A204.1 (cell line): ENCODE results near the gene NIM1K.
"Not testable (repeated sequence)": the region's sequence is repeated elsewhere in the genome, so short reads cannot be mapped to it uniquely, and the experiment has no call there.

ENCODE experiments used
- FAIRE-seq: peaks from 2 replicates; lab custom pipeline; 2012; peaks lifted over from hg19 to GRCh38; lab: Jason Lieb, UNC

NIM1K gene

DNA sequence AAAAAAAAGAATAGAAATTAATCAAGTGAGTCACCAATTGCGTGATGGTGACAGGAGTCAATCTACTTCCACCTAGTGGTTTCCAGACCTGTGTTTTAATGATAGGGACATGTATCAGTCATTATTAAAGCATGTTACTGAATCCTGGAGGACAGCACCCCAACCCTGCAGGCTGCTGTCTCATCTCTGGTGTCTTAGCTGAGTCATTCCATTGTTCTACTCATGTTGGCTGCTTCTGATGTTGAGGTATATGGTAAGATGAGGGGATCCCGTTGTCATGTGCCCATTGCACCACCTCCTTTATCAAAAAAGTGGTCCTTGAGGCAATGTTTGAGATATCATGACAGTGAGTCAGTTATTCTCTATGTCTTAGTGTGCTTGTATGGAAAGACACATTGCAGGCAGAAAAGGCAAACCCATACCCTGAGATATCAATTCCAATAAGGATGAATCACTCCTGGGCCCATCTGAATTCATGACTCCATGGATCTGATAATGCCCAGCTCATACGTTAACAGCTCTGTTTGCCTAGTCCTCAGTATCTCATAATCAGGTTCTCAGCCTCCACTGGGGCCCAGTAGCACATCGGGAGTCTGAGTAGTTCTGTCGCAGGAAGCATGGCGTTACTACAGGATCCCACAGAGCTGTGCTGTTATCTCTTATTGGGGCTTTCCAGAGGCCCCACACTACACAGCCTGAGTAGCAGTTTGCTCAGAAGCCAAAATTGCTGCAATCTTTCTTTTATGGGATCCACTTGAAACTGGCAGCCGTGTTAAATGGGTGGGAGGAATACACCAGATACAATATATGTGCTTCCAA, 90.0 kb downstream of the NIM1K start:
- no peak for FAIRE-seq

DNA sequence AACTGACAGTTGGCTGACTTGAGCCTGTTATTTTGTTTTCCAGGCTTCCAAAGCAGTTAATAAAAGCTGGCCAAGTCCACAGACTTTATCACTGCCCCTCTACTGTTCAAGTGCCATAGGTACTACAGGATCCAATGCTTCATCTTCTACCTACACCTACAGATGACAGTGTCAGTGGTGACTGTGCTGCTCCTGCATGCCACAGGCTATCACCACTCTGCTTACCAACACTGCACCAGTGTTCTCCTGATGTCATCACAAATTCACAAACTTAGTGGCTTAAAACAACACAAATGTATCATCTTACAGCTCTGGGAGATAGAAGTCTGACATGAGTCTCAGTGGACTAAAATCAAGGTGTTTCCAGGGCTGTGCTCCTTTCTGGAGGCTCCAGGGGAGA, 94.6 kb downstream of the NIM1K start:
- FAIRE-seq, result no peak

DNA sequence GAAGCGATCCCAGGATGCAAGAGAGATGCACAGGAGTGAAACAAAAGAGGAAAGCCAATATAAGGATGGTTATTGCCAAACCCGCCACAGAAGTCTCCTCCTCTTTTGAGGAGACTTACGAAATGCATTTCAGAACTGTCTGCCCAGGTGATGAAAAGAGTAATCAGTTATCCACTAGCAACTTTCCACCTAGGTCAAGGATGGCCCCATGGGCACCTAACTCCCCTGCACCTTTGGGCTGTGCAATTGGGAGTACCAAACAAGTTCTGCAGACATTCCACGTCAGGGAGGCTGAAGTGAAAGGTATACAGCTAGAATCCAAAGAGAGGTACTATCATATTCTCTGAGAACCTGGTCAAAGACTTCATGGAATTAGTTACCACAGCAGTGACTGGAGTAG, 95.5 kb downstream of the NIM1K start:
- no peak for FAIRE-seq

DNA sequence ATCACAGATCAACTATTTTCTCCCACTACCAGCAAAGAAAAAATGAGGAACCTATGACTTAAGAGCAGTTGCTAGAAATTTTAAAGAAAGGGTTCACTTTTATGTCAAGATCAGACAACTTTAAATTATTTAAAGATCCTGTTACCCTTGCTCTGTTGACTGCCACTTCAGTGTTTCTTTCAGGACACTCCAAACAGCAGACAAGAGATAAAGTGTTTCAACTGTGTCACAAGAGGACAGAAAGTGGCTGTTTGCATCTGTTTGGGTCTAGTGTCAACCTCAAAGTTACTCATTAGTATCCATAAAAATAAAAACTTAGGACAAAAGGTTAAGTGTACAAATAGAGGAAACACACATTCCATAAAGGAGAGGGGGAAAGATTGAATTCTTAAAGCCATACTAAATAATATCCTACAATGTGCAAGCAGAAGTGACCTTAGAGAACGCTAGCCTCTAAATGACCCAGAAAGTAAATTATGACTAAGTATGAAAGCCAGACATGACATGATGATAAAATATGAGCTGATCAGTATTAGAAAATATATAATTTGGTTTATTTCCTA, 96.3 kb downstream of the NIM1K start:
- FAIRE-seq, result no peak

DNA sequence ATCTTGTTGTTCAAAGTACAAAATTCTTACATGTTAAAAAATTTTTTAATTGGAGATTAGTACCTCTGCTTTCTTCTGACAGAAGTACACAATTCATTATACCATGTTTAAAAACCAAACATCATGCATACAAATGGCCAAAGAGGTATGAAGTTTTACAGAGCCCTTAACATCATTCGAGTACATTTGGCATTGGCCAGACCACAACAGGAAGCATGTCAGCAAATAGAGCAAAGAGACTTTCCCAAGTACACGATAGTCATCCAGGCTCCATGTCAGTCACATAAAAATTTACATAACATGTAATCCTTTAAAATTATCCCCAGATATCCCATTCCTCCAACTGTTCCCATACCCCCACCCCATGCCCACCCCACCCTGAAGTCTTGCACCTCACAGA, 98.7 kb downstream of the NIM1K start:
- no peak for FAIRE-seq

DNA sequence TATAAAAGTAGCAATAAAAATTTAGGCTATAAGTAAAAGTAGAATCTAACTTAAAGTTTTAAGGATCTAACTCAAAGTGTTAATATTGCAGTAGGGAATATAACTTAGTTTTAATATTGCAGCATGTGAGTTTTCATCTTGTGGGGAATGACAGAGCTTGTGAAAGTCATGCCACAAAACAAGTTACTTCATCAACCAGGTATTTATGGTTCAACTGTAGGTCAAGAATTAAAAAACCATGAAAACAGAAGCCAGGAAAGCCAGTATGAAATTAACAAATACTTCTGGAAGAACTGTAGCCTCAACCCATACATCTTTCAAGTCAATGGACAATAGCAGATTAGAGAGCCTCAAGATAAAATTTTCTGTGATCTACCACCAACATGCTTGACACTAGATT, 102.2 kb downstream of the NIM1K start:
- no peak for FAIRE-seq

DNA sequence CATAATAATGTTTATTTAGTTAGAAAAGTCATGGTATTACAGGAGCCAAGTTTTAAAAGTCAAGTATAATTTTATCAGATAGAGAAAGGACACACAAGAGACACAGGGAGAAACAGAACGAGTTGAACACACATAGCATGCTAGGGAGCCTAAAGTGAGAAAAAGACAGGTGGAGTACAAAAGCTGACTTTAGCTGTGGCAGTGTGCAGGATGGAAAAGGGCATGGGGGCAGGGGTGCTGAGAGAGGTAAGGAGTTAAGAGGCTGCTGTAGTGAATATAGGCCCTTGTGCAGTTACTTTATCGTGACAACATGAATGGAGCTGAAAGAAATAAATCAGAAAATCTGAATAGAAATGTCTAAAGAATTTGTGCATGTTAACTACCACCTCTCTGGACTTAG, 103.2 kb downstream of the NIM1K start:
- no peak for FAIRE-seq

DNA sequence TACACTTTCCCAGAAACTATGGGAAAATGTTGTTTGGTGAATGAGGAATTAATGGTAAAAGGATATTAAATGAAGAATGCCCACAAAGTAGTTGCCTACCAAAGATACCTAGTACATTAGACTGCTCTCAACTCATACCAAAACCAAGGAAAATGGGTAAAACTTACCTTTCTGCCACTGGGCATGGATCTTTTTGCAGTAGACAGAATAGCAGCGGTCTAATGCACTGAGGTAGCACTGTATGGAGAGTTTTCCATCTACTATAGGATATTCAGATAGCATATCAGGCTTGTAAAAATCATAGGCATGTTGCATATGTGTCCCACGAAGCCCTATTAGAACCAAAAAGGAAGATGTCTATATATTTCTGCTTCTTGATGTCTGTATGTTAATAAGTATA, 104.8 kb downstream of the NIM1K start:
- FAIRE-seq, result no peak

DNA sequence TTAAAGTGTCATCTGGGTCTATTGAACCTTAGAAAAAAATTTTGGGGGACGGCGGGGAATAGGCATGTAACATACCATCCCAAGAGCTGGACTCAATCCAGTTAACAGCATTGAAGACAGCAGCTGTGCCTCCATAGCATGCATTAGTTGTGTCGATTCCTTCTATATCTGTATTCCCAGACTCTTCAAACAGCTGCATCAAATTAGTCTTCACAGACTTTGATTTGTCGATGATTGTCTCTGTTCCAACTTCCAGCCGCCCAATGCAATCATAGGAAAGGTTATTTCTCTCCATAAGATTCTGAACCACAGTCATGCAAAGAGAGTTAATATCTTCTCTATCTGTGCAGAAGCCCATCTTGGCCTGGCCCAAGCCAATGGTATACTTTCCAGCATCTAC, 106.4 kb downstream of the NIM1K start:
- FAIRE-seq, result no peak

DNA sequence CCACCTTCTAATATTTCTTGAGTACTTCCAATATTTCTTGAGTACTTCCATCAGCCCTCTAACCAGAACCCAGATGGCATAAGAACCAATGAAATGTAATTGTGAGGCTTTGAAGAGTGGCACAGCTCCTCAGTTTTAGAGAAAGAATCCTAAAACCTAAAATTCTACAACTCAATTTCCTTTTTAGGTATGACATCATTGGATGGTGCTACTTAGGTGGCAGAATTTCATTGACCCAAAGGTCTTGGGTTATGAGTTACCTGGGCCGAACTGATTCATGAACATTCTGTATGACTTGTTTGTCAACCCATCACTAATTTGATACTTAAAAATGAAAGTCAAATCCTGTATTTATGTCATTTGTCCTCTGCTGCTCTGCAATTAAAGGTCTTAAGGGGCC, 108.1 kb downstream of the NIM1K start:
- no peak for FAIRE-seq

DNA sequence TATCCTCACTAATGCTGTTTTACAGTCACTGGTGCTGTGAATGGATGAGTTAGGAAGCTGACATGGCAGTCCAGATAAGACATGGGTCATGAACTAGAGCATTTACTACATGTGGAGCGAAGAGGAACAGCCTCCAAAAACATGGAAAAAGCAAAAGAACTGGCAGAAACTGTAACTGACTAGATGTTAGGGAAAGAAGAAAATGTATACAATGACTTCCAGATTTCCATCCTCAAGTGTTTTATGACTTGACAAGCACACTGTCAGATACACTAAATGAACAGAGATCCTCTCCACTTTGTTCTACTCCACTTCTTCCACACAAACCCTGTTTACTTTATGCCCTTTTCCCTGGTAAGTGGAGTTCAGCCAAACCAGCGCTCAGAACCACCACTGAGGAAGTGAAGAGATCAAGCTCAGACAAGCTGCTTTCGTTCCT, 109.6 kb downstream of the NIM1K start:
- no peak for FAIRE-seq

DNA sequence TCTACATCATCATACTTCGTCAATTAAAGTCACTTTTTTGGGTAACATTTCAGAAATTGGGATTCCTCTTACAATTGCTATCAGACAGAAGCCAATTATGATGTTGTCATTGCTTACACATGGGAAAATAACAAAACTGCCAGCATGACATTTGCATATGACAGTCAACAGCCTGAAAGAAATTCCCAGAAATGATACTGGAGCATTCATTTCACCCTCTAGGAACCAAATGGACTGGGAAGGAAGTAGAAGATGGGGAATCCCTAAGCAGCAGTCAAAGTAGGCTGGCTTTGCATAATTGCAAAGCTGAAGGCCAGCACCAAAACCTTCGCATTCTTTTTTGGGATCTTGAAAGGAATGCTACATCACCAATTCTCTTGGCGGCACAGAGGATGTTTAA, 110.5 kb downstream of the NIM1K start:
- FAIRE-seq, result no peak

DNA sequence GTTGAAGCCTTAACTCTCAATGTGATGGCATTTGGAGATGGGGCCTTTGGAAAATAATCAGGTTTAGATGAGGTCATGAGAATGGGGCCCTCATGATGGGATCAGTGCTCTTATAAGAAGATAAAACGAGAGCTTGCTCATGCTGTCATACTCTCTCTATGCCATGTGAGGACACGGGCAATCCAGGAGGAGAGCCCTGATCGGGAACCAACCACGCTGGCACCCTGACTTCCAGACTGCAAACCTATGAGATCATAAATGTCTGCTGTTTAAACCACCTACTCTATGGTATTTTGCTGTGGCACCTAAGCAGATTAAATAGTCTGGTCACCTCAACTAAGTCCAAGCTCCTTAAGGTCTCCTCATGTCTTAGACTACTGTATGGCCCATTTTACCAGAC, 111.2 kb downstream of the NIM1K start:
- no peak for FAIRE-seq

DNA sequence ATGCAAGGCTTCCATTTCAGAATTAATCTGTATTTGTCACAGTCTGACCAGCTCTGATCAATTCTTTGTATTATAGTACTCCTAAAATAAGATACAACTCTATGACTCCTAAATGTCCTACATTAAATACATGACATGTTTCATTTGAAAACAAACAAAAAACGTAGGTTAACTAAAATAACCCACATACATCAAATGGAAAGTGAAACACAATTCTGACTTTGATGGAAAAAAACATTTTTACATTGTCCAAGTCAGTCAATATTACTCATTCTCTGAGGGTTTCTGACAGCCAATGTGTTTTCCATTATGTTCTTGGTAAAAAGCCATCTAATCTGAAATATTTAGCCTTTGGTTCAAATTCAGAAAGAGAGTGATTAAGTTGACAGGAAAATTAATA, 112.5 kb downstream of the NIM1K start:
- no peak for FAIRE-seq

DNA sequence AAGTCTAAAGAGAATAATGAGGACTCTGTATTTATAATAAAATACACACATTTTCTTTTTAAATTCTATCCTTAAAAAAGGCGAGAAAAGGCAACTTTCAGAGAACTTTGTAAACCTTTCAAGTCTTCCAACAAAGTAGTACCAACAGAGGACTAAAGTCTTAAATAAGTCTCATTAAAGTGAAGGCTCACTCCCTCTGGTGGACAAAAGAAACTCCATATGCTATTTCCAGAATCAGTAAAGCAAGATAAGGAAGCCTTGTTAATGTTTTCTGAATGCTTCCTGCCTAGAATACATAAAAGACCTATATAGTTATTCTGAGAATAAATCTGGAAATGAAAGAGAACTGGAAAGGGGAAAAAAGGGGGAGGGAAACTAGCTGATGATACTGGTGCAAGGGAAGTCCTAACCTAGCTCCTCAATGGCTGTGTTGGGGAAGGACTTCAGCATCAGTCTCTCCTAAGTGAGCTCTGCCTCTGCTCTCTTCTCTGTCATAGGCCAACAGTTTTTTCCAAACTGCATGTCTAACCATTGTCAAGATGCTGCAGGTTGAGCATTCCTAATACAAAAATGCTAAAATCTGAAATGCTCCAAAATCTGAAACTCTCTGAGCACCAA, 114.0 kb downstream of the NIM1K start:
- peak; percentile 85 for FAIRE-seq

DNA sequence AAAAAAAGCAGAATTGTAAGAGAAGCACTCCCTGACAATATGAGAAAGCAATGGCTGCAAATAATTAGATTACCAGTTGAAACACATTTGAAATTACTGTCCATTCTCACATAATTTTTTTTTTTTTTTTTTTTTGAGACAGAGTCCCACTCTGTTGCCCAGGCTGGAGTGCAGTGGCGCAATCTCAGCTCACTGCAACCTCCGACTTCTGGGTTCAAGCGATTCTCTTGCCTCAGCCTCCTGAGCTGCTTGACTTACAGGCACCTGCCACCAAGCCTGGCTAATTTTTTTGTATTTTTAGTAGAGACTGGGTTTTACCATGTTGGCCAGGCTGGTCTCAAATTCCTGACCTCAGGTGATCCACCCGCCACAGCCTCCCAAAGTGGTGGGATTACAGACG, 114.9 kb downstream of the NIM1K start:
- not testable (repeated sequence) for FAIRE-seq

DNA sequence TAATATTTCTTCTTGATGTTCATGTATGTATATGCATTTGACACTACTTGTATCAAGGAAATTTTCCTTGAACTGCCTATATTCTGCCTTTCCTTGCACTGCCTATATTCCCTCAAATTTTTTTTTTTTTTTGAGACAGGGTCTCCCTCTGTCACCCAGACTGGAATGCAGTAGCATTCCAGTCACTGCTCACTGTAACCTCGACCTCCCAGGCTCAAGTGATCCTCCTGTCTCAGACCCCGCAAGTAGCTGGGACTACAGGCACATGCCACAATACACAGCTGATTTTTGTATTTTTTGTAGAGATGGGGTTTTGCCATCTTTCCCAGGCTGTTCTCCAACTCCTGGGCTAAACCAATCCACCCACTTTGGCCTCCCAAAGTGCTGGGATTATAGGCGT, 117.1 kb downstream of the NIM1K start:
- FAIRE-seq, result no peak

DNA sequence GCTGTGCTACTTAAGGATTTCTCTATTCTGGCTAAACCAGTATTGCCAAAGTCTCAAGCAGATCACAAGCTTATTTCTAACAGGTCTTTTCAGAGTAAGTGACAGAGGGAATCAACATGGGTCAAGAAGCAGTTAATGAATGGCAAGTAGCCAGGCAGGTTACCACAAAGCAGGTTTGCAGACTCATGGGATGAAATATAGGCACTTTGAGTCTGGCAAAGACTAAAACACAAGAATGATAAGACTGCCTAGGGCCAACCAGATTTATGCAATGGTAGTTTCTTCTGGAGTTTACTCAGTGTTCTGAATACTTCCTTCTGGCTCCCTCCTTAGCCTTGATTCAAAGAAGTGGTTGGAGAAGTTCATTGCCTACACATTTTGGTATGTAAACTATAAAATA, 117.6 kb downstream of the NIM1K start:
- no peak for FAIRE-seq

DNA sequence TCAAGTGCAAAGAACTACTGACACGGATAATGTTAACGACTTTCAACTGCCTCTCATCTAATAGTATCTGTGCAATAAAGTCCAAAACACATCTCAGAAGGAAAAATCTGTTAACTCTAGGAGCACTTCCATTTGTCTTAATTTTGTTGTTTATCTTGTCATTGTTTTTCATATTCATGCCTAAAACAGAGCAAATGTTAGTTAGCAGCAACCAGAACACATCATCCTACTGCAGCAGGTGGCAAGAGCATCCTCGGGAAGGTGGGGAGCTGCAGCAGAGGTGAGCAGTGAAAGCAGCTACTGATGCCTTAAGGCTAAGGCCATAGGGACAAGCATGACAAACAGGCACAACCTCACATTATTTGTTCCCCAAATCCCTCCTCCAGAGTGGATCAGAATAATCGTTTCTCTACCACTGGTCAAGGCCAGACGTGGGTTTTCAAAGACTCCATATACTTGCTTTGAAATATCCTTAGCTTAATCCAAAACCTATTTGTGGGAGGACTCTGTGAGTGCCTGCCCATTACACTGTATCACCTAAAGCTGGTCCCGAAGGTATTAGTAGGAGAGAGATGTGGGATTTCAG, 120.1 kb downstream of the NIM1K start:
- no peak for FAIRE-seq

DNA sequence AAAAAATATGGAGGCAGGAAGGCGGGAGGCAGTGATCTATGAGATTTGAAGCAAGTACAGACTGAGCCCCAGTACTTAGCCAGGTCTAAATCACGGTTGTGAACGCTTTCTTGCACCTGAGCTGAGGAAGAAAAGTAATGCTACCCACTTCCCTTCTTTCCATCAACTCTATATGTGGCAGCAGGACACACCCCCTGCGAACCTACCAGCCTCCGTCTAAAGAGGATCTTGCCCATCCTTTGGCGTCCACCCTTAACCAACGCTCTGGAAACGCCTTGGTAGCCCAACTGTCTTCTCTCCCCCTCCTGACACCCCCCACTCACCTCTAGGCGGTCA, 120.6 kb downstream of the NIM1K start:
- FAIRE-seq, result no peak

DNA sequence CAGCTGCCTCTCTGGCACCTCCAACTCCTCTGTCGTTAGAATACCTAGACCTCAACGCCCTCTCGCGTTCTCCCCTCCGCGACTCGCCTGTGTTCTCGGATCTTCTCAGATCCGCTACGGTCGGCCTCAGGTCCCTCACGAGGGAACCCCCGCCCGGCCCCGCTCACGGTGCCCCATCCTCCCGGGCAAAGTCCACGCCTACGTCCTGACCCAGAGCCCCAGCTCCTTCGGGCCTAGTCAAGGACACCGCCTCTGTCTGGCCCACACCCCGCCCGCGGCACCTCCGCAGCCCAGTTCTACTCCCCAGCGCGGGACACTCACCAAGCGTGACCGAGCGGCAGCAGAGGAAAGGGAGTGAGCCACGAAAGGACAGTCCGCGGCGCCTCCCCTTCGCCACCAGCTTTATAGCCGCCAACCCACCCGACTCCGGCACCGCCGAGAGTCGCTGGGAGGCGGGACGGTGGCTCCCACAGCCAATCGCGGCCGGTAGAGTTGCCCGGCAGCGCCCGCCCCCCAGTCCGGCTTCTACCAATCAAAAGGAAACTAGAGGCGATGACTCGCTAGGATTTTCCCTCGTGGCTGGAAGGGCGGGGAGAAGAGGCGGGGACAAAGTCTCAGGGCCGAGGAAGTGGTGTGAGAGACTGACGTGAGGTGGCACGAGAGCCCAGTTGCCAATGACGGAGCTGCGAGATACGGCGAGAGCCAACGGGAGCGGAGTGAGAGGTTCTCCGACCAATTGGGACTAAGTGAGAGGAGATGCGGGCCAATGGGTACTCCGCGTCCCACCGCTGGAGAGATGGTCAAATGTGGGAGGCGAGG, 121.2 kb downstream of the NIM1K start, which contains the start of gene HMGCS1:
Gene HMGCS1, minus strand, starts transcription at position 378 of the 819 bp plus-strand sequence. CDS start 14,447 bp downstream, outside the sequence.
- FAIRE-seq, result peak; percentile 99

DNA sequence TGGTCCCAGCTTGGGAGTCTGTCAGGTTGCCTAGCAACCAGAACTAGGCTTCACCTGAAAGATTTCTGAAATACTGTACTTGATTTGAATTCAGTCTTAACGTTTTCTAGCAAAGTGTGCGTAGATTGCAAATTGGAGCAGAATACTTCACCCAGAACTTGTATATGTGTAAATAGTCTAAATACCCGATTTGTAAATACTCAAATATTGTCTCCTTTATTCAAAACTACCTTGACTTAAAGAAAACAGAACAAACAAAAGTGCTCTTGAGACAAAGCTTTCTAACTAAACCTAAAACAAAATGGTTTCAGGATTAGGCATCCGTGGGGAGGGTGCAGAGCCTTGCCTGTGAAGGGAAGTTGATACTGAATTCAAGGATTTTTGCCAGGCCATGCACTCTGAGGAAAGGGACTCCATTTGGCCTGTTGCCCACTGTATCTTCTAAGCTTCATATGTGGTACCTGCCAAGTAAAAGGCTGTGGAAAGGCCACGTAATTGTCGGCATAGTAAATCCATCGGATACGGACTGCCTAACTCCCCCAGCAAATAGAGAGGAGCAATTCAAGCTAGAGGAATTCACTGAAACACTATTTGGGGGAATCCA, 121.9 kb downstream of the NIM1K start:
- FAIRE-seq, result no peak
